Urothelium cell line (cell line): ENCODE measurements around the gene EXOC4.

ENCODE experiments used
- DNase-seq: peaks from one replicate; pipeline ENCODE4 v3.0.0; 2011; ENCODE audit warnings: low spot score, mixed read lengths
- FAIRE-seq: peaks from 2 replicates; lab custom pipeline; 2011; peaks lifted over from hg19 to GRCh38; lab: Jason Lieb, UNC

Gene EXOC4

DNA sequence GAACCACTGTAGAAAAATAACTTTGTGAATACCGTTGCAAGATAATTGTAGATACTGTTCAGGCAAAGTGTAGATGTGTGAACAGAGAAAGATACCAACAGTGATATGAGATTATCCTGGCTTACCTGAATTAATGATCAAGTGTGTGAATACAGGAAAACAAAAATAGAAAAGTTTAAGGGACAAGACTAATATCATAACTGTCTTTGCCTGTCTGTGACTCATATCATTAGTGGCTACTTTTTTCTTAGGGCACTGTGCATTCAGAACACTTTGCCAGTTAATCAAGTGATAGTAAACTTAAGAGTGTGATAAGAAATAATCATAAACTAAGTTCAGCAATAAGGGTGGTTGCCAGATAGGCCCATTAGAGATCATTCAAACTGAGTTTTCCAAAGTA, 551.2 kb downstream of the EXOC4 start:
- DNase-seq (no peak), FAIRE-seq (no peak)

DNA sequence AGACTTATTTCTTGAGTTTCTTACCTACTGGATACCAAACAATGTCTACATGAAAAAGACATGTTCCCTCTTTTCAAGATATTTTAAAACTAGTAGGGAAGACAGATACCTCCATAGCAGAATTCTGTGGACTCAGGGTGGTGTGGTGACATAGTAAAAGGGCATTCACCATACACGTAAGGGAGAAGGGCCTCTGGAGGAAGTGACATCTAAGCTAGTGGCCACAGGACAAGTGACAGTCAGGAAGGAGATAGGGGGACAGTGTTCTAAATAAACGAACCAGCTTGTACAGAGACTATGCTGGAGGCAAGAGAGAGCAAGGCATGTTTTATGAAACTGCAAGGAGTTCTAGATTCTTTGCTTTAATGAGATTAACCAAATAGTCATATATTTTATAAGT, 552.5 kb downstream of the EXOC4 start:
- FAIRE-seq (no peak), DNase-seq (no peak)

DNA sequence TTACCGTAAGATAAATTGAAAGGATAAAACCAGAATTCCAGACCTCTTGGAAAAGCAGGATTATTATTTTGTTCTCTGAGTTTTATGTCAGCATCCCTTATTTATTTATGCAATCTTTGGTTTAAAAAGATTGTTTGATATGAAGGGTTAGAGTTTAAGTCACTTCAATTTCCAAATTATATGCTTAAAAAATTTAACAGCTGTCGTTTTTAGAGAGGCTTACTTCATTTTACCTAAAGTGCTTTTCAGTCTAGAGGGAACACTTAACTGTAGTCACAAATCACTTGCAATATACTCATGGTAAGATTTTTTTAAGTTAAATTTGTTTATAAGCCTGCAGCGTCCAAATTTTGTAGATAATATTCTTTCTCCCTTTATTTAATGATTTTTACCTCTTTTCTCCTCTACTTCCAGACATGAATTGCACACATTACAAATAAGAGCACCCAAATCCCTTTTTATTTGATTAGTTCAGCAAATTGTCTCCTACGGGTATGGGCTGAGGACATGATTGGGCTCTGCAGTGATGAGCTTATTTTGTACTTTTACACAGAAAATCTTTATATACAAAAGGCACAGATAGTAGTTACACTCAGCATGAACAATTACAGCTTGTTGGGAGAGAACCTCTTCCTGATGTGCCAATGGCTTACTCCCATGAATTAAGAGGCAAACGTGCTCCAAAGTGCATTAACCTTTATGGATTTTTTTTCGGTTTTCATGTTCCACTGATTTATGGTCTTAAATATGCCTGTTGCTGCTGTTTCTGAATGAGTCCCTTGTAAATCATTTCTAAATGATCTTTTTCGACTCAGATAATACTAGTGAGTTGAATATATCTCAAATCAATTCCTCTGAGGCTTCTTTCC, 555.0 kb downstream of the EXOC4 start:
- FAIRE-seq (no peak), DNase-seq (no peak)

DNA sequence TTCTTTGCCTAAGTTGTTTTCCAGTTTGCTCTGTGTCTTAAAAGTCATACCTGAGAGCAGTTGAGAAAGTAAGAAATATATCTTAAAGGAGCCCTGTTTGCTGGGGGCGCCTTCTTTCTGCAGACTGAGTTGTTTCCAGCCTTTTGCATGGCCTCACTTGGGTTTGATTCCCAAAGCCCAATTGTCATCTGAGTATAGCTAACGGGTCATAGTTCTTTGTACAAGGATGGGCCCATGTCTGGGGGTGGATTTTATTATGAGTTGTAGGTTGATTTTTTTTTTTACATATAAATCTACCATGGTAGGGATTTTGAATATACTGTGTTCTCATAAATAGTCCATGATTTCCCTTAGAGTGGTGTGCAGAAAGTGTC, 555.6 kb downstream of the EXOC4 start:
- FAIRE-seq (no peak), DNase-seq (no peak)

- FAIRE-seq (no peak), DNase-seq (no peak)
These were observed 560.0 kb downstream of the EXOC4 start for GRCh38 chr7:133812877-133813276.

GRCh38 chr7:133815611-133816210, 562.8 kb downstream of the EXOC4 start:
- no peak for FAIRE-seq

DNA sequence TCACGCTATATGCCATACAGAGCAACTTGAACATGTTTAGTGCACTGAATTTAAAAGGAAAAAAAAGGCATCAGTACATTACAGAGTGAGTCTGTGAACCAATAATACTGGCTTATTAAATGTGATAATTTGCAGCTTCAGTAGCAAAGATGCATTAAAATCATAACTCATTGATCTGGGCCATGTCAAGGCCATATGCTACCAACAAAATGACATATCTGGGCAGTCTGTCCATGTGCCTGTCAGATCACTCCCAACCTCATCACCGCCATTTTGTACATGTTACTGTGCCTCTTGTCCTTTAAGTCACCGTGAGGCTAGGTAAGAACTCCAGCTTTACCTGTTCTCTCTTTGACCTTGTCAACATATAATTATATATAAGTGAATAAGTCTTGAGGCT, 566.8 kb downstream of the EXOC4 start:
- DNase-seq (no peak), FAIRE-seq (no peak)

More at GRCh38 chr7:133815611-133816210, 562.8 kb downstream of the EXOC4 start:
- no peak for DNase-seq

- no peak for FAIRE-seq
These were observed 567.7 kb downstream of the EXOC4 start for GRCh38 chr7:133820584-133820983.

GRCh38 chr7:133821171-133821570, 568.3 kb downstream of the EXOC4 start:
- DNase-seq (no peak), FAIRE-seq (no peak)

More at GRCh38 chr7:133820584-133820983, 567.7 kb downstream of the EXOC4 start:
- DNase-seq: no peak

- no peak for DNase-seq
- no peak for FAIRE-seq
These were observed 569.2 kb downstream of the EXOC4 start for GRCh38 chr7:133822001-133822641.

DNA sequence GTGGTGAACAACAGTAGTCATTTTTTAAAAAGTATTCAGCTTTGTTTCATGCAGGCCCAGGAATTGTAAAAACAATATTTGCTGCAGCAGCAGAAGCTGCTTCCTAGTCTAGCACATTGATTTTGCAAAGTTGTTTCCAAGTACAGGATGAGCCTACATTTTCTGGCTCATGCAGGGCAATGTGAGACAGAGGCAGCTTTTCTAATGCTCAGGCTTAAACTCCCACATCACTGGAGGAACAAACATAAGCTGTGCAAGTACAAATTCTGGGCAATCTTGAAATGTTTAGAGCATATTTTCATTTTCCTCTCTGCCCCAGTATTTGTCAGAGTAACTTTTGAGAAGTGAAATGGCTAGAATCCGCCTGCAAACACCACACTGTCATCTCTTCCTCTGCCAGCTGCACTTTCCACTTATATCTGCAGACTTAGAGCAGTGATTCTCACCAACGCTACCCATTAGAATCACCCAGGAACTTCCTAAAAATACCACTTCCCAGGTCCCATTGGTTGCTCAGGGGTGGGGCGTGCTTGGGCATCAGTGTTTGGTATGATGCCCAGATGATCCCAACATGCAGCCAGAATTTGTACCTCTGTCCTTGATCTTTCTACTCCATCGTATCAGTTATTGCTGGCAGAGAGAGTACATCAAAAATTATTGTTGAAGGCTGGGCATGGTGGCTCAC, 570.1 kb downstream of the EXOC4 start:
- FAIRE-seq (no peak), DNase-seq (no peak)

GRCh38 chr7:133824132-133824531, 571.3 kb downstream of the EXOC4 start:
- no peak for DNase-seq
- no peak for FAIRE-seq

DNA sequence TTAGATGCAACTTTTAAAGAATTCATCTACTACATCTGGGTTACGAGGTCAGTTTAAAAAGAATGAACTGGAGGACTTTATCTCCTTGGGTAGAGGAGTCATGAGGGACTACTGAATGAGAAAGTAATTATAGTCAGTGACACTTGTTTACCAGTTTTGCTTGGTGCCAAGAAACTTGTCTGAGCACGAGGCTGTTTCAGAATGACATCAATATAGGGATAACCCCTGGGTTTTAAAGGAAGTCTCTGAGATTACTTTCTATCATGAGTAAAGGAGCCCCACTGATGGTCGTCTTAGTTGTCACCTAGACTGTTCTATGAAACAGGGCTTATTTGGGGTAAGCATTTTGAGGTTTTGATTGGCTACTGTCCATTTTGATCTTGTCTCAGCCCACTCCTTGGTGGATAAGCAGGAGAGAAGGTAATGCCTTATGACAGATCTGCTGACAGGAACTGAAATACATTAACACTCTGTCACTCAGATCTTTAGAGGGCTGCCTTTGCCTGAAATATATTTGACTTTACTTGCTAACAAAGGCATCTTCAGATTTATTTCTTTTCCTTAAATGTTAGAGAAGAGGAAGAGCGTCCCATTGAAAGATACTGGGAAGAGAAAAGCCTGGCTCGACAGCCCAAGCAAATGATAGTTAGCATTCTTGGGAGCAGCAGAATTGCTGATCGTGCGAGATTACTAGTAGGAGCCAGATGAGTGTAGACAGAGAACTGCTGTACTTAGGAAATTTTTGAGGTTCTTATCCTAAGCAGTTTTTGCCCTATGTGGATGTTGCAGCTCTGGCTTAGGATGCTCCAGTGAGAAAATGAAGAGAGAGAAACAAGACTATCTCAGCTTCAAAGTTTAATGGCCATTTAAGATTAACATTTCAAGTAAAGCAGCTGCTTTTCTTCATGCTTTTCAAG, 575.1 kb downstream of the EXOC4 start:
- DNase-seq (no peak), FAIRE-seq (no peak)

DNA sequence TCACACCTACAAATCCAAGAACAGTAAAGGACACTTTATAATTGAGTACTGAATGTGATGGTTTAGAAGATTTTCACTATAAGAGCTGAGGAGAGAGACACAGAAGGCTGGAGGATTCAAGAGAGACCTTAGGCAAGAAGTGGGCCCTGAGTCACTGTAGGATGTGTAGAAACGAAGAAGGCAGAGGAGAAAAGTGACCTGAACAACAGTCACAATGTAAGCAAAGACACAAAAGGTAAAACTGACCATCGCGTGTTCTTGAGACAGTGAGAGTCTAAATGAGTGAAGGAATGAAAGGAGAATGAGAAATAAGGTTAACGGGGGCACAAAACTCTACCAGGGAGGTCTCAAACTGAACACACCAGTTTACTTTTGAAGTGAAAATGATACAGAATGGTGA, 576.0 kb downstream of the EXOC4 start:
- no peak for FAIRE-seq

GRCh38 chr7:133829336-133829897, 576.5 kb downstream of the EXOC4 start:
- FAIRE-seq: no peak
- DNase-seq: peak; percentile 40

More for the DNA sequence above, 576.0 kb downstream of the EXOC4 start:
- DNase-seq: no peak

DNA sequence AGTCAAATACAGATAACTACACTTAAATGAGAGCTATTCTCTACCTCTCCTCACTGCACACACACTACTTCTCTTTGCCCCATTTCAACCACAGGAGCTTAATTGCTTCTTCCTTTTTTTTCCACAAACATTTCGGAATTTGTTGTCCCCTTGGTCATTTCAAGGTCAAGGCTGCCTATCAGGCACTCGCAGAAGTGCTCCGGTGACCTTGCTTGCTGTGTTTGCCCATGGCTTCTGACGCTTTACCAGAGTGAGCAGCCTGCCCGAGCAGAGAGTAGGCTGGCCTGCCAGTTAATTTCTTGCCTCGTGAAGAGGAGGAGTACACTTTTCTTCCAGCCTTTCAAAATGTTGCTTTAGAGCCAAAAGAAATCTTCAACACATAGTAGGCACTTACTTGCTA, 577.2 kb downstream of the EXOC4 start:
- no peak for DNase-seq
- FAIRE-seq: no peak

- no peak for FAIRE-seq
These were observed 583.8 kb downstream of the EXOC4 start for GRCh38 chr7:133836666-133837065.

GRCh38 chr7:133837224-133837623, 584.3 kb downstream of the EXOC4 start:
- FAIRE-seq (no peak), DNase-seq (no peak)

More at GRCh38 chr7:133836666-133837065, 583.8 kb downstream of the EXOC4 start:
- no peak for DNase-seq

DNA sequence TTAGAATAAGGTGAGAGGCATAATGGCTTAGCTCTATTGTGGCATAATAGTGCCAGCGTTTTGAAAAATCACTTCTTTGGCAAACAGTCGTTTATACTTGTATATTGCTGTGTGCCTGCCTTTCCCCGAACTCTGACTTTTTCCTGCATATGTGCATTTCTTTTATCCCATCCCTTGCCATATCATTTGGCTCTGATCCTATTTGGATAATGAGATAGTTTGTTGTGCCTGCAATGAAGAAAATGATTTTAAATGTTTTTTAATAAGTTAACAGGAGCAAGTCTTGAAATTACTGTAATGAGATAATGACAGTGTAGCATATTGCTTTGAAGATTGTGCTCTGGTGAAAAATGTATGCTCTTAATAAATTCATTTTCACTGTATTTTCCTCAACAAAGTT, 586.2 kb downstream of the EXOC4 start:
- no peak for DNase-seq
- no peak for FAIRE-seq

DNA sequence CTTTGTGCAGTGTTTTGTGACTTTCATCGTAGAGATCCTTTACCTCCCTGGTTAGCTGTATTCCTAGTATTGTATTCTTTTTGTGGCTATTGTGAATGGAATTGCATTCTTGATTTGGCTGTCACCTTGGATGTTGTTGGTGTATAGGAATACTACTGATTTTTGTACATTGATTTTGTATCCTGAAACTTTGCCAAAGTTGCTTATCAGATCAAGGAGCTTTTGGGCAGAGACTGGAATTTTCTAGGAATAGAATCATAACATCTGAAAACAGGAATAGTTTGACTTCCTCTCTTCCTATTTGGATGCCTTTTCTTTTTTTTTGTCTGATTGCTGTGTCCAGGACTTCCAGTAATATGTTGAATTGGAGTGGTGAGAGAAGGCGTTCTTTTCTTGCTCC, 590.5 kb downstream of the EXOC4 start:
- DNase-seq: no peak
- FAIRE-seq: no peak
